HG03342 (cell line): Measurements from ENCODE around the gene PPP3CB.

Experiments used
- ATAC-seq: cut with Tn5 transposase; IDR thresholded peaks from one replicate; pipeline ENCODE4 v1.9.1; 2021; ENCODE audit warnings: mild to moderate bottlenecking, moderate library complexity; ENCODE audit not compliant: unreplicated experiment

The PPP3CB gene

DNA sequence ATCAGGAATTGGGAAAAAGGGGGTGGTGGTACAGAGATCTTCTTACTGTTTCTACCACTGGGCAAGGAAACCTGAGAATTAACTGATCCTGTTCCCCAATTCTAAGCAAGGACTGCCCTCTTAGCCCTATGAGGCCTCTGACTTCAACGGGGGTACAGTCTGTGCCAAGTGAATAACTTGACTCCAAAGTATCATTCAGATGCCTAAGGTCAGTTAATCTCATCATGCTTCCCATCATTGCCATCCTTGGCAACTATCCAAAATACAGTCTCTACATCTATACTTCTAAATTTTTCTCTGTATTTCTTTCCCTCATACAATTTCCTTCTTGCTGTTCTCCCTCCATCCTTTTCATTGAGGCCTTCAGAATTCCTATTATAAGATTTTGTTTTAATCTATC is 10.5 kb downstream of the PPP3CB start:
- ATAC-seq: no peak

DNA sequence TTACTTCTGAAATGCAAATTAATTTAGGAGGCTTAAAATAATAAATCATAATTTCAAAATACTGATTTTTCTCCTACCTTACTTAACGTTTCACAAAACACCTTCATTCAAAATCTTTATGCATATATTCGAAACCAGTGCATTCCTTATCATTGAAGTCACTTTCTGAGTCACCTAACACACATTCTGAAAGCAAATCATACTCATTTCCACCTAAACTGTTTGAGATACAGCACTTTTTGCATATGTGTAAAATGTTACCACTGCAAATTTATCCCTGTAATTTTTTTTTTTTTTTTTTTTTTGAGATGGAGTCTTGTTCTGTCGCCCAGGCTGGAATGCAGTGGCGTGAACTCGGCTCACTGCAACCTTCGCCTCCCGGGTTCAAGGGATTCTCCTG is 15.7 kb downstream of the PPP3CB start:
- ATAC-seq: no peak

DNA sequence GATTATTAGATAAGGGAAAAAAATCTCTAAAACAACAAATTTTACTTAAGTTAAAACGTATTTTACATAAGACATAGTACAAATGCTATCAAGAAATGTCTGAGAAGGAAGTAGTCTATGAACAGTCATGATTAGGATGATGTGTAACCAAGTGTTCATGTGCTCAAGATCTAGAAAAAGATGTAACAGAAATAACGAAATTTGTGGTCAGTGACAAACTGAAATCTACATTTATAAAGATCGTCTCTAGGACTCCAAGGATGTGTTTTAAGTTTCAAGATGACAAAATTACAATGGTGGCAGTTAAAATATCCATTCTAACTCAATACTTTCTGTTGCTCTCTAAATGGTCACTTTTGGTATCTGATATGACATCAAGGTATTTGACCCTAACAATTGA is 17.2 kb downstream of the PPP3CB start:
- ATAC-seq: no peak

DNA sequence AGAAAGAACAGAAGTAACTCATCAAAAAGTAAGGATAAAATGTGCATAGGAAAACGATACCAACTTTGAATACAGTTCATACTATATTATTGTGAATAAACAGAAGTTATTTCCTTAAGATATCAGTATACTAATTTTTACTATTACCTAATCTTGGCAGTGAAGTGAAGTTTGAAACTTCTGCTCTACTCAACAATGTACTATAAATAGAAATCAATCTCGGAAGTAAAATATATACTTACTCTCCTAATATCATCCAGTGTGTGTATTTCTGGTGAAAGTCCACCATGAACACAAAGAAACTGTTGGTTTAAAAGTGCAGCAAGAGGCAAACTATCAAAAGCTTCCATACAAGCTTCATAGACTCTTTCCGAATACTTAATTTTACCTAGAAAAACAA is 24.6 kb downstream of the PPP3CB start:
- no peak for ATAC-seq

DNA sequence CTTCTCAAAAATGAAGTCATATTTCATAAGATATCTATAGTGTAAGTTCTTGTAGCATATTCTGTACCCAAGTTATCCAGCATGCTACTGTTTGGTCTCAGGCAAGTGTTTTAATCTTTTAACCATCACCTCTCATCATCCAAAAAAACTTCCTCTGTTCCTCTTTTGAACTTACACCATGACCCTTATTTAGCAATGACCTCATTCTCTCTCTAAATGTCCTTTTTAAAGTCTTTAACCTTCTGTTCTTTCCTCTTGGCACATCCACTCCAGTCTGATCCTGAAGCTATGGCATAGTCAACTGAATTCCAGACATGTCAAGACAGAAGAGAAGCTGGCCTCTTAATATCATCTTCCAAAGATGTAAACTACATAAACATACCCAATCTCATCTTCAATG is 26.2 kb downstream of the PPP3CB start:
- no peak for ATAC-seq

DNA sequence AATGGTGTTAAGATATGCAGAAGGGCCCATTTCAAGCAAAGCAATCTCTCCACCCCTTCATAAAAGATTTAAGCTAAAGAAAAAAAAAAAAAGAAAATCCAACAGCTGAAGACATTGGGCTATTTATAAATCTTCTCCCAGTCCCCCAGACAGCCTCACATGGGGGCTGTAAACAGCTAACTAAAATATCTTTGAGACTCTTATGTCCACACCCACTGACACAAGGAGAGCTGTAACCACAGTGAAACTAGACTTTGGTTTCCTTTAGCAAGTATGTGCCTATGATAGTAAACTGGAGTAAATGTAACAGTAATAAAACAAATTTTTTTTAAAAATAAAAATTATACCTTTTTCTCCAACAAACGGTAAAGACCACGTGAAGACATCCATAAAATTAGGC is 28.6 kb downstream of the PPP3CB start:
- no peak for ATAC-seq

DNA sequence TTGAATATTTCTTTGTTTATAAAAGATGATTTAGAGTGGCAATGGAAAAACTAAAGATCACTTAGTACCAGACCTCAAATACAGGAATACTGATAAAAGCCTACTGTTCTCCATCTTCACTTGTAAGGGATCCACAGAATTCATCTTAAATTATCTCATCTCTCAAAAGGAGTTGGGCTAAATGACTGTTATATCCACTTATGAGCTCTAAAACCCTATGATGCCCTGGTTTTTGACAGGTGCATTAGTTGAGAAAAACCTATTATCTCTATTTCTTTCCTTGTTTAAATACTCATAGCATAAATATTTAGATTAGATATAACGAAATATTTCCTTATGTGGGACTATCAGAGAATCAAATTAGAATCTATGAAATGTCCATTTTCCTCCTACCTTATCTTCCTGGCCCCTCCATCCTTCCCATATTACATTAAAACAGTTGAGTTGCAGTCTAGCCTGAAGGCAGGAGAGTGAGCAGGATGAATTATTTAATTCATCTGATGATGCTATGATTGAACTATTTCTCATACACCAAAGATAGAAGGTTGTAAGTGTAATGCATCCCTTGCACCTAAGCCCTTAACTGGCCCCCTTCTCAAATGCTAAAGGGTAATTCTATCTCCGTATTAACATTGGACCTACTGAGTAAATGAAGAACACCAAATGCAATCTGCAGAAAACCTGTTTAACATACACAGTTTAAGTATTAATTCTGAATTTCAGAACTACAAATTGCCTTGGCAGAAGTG is 29.7 kb downstream of the PPP3CB start:
- ATAC-seq: no peak

DNA sequence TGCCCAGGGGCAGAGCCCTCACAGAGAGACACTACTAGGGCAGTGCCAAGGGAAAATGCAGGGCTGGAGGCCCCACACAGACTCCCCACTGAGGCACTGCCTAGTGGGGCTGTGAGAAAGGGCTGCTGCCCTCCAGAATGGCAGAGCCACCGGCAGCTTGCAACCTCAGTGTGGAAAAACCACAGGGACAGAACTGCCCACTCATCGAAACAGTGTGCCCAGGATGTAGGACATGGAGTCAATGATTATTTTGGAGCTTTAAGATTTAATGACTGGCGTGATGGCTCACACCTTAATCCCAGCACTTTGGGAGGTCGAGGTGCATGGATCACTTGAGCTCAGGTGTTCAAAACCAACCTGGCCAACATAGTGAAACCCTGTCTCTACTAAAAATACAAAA is 34.9 kb downstream of the PPP3CB start:
- ATAC-seq: no peak

DNA sequence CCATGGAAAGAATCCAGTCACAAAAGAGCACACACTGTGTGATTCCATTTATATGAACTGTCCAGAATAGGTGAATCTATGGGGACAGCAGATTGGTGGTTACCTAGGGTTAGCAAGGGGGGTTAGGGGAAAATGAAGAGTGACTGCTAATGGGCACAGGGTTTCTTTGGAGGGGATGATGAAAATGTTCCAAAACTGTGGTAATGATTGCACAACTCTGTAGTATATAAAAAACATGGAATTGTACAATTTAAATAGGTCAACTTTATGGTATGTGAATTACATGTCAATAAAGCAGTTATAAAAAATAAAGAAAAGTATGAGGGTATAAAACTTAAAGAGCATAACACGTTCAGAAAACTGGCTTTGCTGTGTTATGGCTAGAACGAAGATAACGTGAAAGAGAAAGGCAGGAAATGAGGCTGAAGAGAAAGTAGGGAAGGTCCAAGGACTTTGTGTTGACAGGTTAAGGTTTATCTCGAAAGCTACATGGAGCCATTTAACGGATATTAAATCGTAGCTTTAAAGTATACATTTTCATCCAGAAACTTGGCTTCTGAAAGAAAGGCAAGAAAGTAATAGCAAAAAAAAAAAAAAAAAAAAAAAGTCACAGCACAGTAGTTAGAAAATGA is 36.0 kb downstream of the PPP3CB start:
- no peak for ATAC-seq

DNA sequence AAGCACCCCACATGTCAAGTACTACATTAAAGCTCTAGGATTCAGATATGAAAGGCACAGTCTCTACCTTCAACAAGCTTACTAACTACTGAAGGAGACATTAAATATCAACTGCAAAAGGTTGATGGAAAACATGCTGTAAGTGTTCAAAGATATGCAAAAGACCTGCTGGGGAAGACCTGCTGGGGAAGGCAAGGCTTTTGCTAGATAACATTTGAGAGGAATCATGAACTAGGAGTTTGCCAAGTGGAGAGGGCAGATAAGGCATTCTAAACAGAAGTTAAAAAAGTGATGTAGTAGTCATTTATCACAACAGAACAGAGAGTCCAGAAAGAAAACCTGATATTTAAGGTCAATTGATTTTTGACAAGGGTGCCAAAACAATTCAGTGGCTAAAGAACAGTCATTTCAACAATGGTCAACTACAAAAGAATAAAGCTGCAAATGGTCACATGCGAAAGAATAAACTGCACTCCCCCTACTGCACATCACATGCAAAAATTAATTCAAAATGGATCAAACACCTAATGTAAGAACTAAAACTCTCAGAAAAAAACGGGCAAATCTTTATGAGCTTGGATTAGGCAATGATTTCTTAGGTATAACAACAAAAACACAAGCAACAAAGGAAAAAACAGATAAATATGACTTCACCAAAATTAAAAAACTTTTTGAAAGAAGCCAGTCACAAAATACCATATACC is 39.5 kb downstream of the PPP3CB start:
- no peak for ATAC-seq

DNA sequence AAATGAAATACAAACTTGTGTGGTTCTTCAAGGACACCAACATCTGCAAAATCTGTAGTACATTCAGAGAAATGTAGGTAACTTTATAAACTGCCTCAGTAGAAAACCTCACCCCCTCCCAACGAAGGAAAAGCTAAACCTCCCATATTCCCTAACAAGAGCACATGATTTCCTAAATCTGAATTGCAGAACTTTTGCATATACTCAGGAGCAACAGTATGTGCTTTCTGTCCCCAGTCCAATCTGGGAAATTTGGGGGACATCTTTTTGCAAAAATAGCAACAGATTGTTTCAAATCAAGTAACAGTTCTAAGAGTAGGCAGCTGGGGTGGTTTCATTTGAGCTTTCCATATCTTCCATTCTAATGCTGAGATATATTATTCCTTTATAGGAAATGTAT is 46.7 kb downstream of the PPP3CB start:
- ATAC-seq: no peak

DNA sequence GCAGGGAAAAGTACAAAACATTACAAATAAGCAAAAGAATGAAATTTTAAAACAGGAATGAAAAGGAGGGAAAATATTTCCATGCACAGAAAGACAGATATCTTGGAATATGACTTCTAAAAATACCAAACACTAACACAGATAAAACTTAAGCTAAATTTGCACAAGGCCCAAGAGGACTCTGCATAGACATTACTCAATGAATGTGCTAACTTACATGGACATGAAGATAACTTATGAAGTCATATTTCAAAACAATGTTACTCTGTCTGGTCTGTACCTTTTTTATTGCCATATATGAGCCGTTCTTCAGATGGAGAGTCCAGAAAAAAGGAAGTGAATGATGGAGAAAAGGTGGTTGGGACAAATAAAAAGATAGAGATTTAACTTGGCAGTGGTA is 47.4 kb downstream of the PPP3CB start:
- ATAC-seq: no peak

DNA sequence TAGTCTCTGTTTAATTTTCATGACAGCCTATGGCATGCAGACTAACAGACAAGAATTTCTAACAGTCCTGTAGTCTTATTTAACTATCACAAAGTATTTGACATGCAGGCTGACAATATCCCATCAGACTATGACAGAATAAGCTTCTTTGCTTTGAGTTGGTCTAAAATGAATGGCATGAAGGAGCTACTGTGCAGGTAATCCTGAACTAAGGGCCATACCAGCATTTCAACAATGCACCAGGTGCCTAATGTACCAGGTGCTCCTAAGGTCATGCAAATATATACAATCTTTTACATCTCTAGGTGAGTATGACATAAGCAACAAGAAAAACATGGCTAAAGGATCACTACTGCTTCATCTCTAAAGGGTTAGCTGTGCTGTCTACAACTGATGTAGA is 48.9 kb downstream of the PPP3CB start:
- ATAC-seq: no peak

DNA sequence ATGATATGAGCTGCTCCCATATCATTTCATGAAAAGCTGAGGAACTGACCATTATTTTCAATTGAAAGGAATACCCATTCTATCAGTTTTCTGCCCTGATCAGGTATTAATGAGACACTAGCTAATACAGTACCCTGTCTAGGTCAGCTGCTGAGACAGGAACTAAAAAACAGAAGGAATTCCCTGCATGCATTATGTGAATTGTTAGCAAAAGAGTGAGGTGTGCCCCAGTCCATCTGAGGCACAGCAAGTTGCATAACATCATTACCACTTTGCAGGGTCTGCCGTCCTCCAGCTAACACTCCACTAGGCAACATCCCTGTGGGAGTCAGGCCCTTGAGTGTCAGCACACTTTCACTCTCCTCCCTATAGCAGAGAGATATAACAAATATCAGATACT is 51.4 kb downstream of the PPP3CB start:
- ATAC-seq: no peak

DNA sequence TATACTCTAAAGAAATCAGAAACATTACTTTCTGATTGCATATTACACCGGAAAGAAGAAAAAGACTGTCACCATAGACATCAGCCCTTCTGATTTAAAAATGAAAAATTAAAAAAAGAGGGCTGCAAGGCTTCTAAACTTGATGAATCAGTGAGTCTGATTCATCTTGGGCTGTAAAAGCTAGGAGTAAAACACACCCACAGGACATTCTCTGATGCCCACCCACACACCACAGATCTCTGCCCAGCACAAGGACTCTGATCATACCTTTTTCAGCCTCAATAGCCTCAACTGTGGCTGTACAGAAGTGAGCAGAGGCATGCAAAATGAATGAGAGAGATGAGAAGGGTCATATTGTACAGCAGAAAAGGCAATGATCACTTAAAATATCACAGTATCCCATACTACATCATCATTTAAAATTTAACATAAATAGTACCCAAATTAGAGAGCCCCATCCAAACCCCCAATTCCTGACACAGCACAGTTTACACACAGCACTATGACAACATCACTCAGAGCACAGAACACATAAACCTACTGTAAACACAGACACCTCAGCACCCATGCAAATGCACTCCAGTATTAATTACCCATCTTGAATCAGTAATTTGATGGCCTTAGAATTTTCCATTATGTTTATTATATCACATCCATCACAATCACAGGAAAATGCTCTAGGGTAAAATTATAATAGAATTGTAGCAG is 56.1 kb downstream of the PPP3CB start:
- ATAC-seq: no peak

DNA sequence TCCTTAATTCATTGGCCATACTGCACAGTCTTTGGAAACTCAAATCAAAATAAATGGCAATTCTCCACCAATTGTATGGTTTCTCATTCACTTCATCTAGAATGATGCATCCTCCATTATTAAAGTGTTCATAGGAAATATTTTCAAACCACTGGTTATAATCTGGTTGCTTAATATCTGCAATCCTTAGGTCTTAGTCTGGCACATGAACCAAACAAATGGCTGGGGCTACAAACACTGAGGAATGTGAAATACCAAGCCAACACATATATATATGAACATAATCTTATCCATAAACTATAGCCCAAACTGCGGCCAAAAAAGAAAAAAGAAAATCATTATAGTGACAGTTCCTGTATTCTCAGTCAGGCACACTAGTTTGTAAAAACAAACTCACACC is 56.8 kb downstream of the PPP3CB start:
- ATAC-seq: no peak

DNA sequence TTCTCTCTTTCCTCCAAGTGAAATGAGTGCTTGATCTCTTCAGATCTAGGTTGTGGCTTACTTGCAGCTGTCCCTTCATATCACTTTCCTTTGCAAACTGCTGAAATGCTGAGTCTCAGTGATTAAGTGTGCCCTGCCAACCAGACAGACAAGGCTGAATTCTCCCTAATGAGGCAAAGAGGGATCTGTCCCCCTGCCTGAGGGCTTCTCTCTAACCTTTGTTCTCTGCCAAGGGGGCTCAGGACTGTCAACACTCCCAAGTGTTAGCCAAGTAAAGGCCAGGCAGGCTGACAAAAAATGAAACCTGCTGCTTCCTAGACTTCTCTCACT is 62.3 kb downstream of the PPP3CB start, which contains the start of gene MSS51:
Gene MSS51 (minus strand): TSS at position 24 of the 330 bp plus-strand sequence. CDS start 5,277 bp downstream, outside the sequence.
- no peak for ATAC-seq

DNA sequence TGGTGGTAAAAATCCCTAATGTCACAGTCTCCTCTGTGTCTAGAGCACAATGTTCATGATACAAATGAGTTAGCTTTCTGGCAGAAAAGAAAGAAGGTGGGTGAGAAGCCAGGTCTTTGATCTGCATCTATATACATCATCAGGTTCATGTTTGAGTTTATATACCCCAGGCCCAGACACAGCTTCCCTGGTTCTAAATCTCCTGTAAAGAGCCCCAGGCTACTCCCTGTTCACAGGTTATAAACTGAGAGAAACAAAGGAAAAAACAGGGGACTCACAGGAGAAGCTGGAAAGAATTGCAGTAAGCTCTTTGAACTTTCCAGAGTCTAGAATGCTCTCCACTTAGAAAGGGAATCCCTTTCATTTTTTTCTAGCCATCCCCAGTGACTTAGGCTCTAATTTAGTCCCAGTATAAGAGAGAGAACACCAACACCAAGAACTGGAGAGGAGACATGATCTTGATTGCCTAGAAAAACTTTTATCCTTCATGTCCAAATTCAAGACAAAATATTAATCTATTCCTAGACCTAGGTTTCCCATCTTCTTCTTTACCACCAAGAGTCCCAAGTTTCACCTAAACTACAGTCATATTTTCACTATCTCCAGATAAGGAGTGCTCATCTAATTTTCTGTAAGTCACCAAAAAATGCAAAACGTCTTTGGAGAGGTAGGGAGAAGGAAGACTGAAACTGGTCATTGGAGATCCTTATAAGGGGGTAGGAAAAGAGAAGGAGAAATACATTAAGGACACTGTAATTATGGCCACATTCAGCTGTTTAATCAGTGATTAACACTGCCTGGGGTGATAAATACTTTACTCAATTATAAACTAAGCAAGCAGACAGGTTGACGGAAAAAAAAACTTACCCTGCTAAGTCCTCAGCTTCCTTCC is 62.9 kb downstream of the PPP3CB start:
- no peak for ATAC-seq

DNA sequence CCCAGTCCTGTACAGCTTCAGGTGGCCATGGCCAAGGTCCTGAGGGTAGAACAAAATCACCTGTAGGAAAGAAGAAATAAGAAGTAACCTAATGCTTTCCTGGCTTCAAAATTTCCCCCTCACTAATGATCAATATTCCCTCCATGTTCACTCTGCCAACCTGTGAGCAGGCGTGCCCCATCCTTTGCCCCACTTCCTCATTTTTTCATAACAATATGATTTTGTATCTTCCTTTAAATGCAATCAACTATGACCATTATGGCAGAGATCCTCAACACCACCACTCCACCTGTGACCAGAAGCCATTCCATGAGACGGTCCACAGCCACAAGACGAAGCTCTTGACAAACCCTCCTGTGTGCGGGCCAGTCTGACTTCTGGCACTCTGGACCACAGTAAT is 69.5 kb downstream of the PPP3CB start:
- ATAC-seq: no peak

DNA sequence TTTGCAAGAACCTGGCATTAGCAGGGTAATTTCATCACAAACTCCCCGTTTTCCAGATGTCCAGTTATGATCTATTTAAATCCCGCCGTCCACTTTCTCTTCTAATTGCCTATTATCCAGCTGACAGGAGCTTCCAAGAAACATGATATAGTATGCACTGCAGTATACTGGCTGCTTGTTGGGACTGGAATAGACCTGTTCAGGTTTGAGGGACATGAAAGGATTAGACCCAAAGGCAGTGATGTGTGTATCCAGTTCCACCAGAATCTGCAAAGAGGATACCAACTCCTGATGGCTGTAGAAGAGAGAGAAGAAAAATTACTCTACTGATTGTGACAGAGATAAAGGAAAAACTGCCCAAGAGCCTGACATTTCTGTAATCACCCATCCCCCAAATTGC is 71.3 kb downstream of the PPP3CB start:
- no peak for ATAC-seq

DNA sequence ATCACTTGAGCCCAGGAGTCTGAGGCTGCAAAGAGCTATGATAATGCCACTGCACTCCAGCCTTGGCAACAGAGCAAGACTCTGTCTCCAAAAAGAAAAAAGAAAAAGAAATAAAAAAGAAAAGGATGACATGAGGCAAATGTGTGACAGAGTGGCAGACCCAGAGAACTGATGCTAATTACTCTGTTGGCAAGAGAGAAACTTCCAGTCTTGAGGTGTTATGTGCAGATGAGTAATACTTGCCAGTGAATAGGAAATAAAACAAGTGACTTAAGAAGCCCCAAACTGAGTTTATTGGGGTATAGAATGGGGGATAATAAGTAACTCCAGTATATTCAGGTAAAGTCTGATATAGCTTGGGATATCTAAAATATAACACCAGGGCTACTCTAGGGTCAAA is 72.5 kb downstream of the PPP3CB start:
- no peak for ATAC-seq
